MCF 10A (cell line): ENCODE results near the gene ADM. TPM values are rescaled to one million over a fixed set of nuclear protein-coding genes. Genes with fewer than 3 reads are reported as not detected.

ENCODE experiments used
- BruUV-seq: library from RNA; stranded (reverse); fragments of 400-500 nt; replicated peaks from 2 replicates; lab custom pipeline; 2021; lab: Mats Ljungman, UMichigan
- CTCF ChIA-PET: fragments of 300-600 bp; sonication (Branson Sonifier 250); formaldehyde crosslinking; extraction: SDS; loops from one replicate; lab custom pipeline; 2021; ENCODE audit warnings: antibody characterized with exemption, inconsistent platforms; lab: Yijun Ruan, JAX
- POLR2A ChIA-PET: fragments of 300-600, 350-650 bp; sonication (Branson Sonifier 250); formaldehyde crosslinking; extraction: SDS; loops from one replicate; lab custom pipeline; 2020; ENCODE audit warnings: antibody characterized with exemption, inconsistent platforms; lab: Yijun Ruan, JAX
- DNase-seq: peaks from one replicate; pipeline ENCODE4 v3.0.0-alpha.2; 2018; ENCODE audit not compliant: unreplicated experiment
- H3K27ac Mint-ChIP-seq: one replicate; pipeline ENCODE4 v1.8.0; 2022; ENCODE audit warnings: mild to moderate bottlenecking, low read depth, mixed read lengths; ENCODE audit not compliant: unreplicated experiment
- H3K27me3 Mint-ChIP-seq: one replicate; pipeline ENCODE4 v1.8.0; 2022; ENCODE audit warnings: mixed read lengths; ENCODE audit not compliant: insufficient read depth, unreplicated experiment
- H3K36me3 Mint-ChIP-seq: one replicate; pipeline ENCODE4 v1.8.0; 2022; ENCODE audit warnings: mild to moderate bottlenecking, moderate library complexity, mixed read lengths; ENCODE audit not compliant: insufficient read depth, unreplicated experiment
- H3K4me1 Mint-ChIP-seq: one replicate; pipeline ENCODE4 v1.8.0; 2022; ENCODE audit warnings: mixed read lengths; ENCODE audit not compliant: insufficient read depth, unreplicated experiment
- H3K4me3 Mint-ChIP-seq: one replicate; pipeline ENCODE4 v1.8.0; 2022; ENCODE audit warnings: mild to moderate bottlenecking, moderate library complexity, mixed read lengths; ENCODE audit not compliant: unreplicated experiment
- H3K9me3 Mint-ChIP-seq: one replicate; pipeline ENCODE4 v1.8.0; 2022; ENCODE audit warnings: mixed read lengths; ENCODE audit not compliant: unreplicated experiment
- intact Hi-C: fragments of 100-400 bp; cut with micrococcal nuclease; formaldehyde crosslinking; loops from 2 replicates; pipeline ENCODE4 v1.14.1; 2022
- total RNA-seq: library from RNA; stranded (reverse); gene quantifications from 2 replicates; pipeline ENCODE4 v1.2.3, GENCODE V29; 2022
- TF ChIP-seq, protein P1 (sequence below): fragments of 200-600 bp; IDR thresholded peaks from one replicate; pipeline ENCODE4 v1.8.0; 2022; ENCODE audit warnings: antibody characterized with exemption, mild to moderate bottlenecking; ENCODE audit not compliant: unreplicated experiment

The ADM gene
- total RNA-seq, 1 experiment from 2014 or later = 8.7 TPM

DNA sequence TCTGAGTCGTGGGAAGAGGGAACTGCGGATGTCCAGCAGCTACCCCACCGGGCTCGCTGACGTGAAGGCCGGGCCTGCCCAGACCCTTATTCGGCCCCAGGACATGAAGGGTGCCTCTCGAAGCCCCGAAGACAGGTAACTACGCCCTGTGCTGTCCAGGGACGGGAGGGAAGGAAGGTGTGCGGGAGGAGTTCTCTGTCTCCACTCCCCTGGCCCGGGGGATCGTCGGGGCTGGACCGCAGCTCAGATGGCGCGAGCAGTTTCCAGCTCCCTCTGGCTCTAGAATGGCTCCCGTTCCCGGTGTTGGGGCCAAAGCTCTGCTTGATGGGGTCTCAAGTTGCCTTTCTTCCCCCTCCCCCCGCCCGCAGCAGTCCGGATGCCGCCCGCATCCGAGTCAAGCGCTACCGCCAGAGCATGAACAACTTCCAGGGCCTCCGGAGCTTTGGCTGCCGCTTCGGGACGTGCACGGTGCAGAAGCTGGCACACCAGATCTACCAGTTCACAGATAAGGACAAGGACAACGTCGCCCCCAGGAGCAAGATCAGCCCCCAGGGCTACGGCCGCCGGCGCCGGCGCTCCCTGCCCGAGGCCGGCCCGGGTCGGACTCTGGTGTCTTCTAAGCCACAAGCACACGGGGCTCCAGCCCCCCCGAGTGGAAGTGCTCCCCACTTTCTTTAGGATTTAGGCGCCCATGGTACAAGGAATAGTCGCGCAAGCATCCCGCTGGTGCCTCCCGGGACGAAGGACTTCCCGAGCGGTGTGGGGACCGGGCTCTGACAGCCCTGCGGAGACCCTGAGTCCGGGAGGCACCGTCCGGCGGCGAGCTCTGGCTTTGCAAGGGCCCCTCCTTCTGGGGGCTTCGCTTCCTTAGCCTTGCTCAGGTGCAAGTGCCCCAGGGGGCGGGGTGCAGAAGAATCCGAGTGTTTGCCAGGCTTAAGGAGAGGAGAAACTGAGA, 1.4 kb downstream of the ADM start:
- no peaks in the 10 kb centered on the region for H3K27me3 Mint-ChIP-seq
- no peaks in the 10 kb centered on the region for H3K9me3 Mint-ChIP-seq
- intact Hi-C loops = loop anchor here (2.0 to 5.0 kb wide), 4 partner anchors 125 to 844 kb away; partner anchors contain the start of gene ZNF143
- TF ChIP-seq, protein P1, sequence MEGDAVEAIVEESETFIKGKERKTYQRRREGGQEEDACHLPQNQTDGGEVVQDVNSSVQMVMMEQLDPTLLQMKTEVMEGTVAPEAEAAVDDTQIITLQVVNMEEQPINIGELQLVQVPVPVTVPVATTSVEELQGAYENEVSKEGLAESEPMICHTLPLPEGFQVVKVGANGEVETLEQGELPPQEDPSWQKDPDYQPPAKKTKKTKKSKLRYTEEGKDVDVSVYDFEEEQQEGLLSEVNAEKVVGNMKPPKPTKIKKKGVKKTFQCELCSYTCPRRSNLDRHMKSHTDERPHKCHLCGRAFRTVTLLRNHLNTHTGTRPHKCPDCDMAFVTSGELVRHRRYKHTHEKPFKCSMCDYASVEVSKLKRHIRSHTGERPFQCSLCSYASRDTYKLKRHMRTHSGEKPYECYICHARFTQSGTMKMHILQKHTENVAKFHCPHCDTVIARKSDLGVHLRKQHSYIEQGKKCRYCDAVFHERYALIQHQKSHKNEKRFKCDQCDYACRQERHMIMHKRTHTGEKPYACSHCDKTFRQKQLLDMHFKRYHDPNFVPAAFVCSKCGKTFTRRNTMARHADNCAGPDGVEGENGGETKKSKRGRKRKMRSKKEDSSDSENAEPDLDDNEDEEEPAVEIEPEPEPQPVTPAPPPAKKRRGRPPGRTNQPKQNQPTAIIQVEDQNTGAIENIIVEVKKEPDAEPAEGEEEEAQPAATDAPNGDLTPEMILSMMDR = no peak
- H3K36me3 Mint-ChIP-seq = peaks cover 38% of the 10 kb centered on the region
- ChIA-PET POLR2A (interaction anchor here (0.7 to 10.8 kb wide), 22 partner anchors 10 to 739 kb away, joined by 3 to 217 read pairs (median 16); partner anchors contain the start of genes RNF141 and SBF2), CTCF (interaction anchor here (0.6 to 6.8 kb wide), 19 partner anchors 11 to 547 kb away, joined by 3 to 56 read pairs (median 4); partner anchors contain the start of gene SBF2)
- H3K4me1 Mint-ChIP-seq = peaks cover 50% of the 10 kb centered on the region
- peak; percentile 40 for DNase-seq
- BruUV-seq = no TSS peak
- H3K27ac Mint-ChIP-seq = peak overlapping the region; percentile 87
- peak overlapping the region; percentile 79 for H3K4me3 Mint-ChIP-seq

- H3K27me3 Mint-ChIP-seq = no peaks in the 10 kb centered on the region
- CTCF ChIA-PET = interaction anchor here (0.5 to 6.8 kb wide), 25 partner anchors 8 to 548 kb away, joined by 3 to 50 read pairs (median 4); partner anchors contain the start of gene SBF2
- peak overlapping the region; percentile 87 for H3K27ac Mint-ChIP-seq
- peaks cover 47% of the 10 kb centered on the region for H3K4me1 Mint-ChIP-seq
- peaks cover 38% of the 10 kb centered on the region for H3K36me3 Mint-ChIP-seq
- H3K9me3 Mint-ChIP-seq = no peaks in the 10 kb centered on the region
- TF ChIP-seq, protein P1 = no peak
- BruUV-seq = no TSS peak
- POLR2A ChIA-PET = interaction anchor here (0.7 to 10.8 kb wide), 18 partner anchors 11 to 731 kb away, joined by 3 to 217 read pairs (median 6); partner anchors contain the start of gene SBF2
- intact Hi-C loops = loop anchor here (1.0 to 5.0 kb wide), 6 partner anchors 99 to 845 kb away; partner anchors contain the start of gene ZNF143
- DNase-seq = no peak
- peak overlapping the region; percentile 79 for H3K4me3 Mint-ChIP-seq
Observed at GRCh38 chr11:10307022-10307399, 2.1 kb downstream of the ADM start.

- TF ChIP-seq, protein P1 = peak; percentile 99
Observed at GRCh38 chr11:10307400-10308200, 2.7 kb downstream of the ADM start.

More at GRCh38 chr11:10307400-10308200, 2.7 kb downstream of the ADM start:
- POLR2A ChIA-PET = interaction anchor here (0.6 to 10.8 kb wide), 26 partner anchors 11 to 732 kb away, joined by 3 to 217 read pairs (median 6); partner anchors contain the start of gene SBF2
- BruUV-seq = no TSS peak
- peaks cover 45% of the 10 kb centered on the region for H3K4me1 Mint-ChIP-seq
- intact Hi-C loops = loop anchor here (1.0 to 5.0 kb wide), 8 partner anchors 59 to 845 kb away; partner anchors contain the start of gene ZNF143
- CTCF ChIA-PET = interaction anchor here (0.5 to 6.8 kb wide), 36 partner anchors 8 to 734 kb away, joined by 3 to 50 read pairs (median 4); partner anchors contain the start of genes EIF4G2, SBF2 and WEE1
- peak overlapping the region; percentile 79 for H3K4me3 Mint-ChIP-seq
- H3K9me3 Mint-ChIP-seq = no peaks in the 10 kb centered on the region
- no peaks in the 10 kb centered on the region for H3K27me3 Mint-ChIP-seq
- DNase-seq = peak; percentile 87
- peaks cover 38% of the 10 kb centered on the region for H3K36me3 Mint-ChIP-seq
- peak overlapping the region; percentile 87 for H3K27ac Mint-ChIP-seq
